ENCODE measurements around the gene HSPA1B.
"Not testable (repeated sequence)": the region's sequence is repeated elsewhere in the genome, so short reads cannot be mapped to it uniquely, and the experiment has no call there.

Gene HSPA1B

GRCh38 chr6:31836047-31836473 is 8.5 kb downstream of the HSPA1B start:
- Histone ChIP-seq H3K4me2 (ENCODE audit: low read length) (peak overlapping the region; percentile 88), H3K27ac (ENCODE audit: low read depth, low read length) (peak overlapping the region; percentile 87), H3F3A (ENCODE audit: control insufficient read depth, insufficient read depth) (peaks cover 81% of the 10 kb centered on the region), H3K9me2 (replicated peaks; ENCODE audit: control insufficient read depth, low read length) (no peaks in the 10 kb centered on the region), H3K79me2 (ENCODE audit: control insufficient read depth, low read length) (peaks cover 74% of the 10 kb centered on the region), H3K9me3 (ENCODE audit: control insufficient read depth, insufficient read depth, low read length) (no peaks in the 10 kb centered on the region), H3K4me3 (ENCODE audit: low read length) (peak overlapping the region; percentile 93), H3K27me3 (ENCODE audit: control insufficient read depth, low read length) (no peaks in the 10 kb centered on the region; the same call in 1 of the 2 replicates), H3K36me3 (ENCODE audit: control insufficient read depth, low read length) (peaks cover 72% of the 10 kb centered on the region), H3K4me1 (ENCODE audit: control insufficient read depth, low read length) (peaks cover 59% of the 10 kb centered on the region), H4K20me1 (ENCODE audit: control insufficient read depth, insufficient read depth, low read depth, low read length) (peaks cover 23% of the 10 kb centered on the region)
- no peak for TF ChIP-seq EZH2phosphoT487 (IDR thresholded peaks at IDR 0.05; ENCODE audit: borderline replicate concordance, low read length)

- Histone ChIP-seq H3K4me3 (ENCODE audit: low read length) (peak overlapping the region; percentile 93), H3K9me2 (replicated peaks; ENCODE audit: control insufficient read depth, low read length) (no peaks in the 10 kb centered on the region), H3K4me2 (ENCODE audit: low read length) (peak overlapping the region; percentile 88), H3K27ac (ENCODE audit: low read depth, low read length) (peak overlapping the region; percentile 87), H3K79me2 (ENCODE audit: control insufficient read depth, low read length) (peaks cover 67% of the 10 kb centered on the region), H3K27me3 (ENCODE audit: control insufficient read depth, low read length) (no peaks in the 10 kb centered on the region; the same call in 1 of the 2 replicates), H3K9me3 (ENCODE audit: control insufficient read depth, insufficient read depth, low read length) (no peaks in the 10 kb centered on the region), H3K36me3 (ENCODE audit: control insufficient read depth, low read length) (peaks cover 69% of the 10 kb centered on the region), H3K4me1 (ENCODE audit: control insufficient read depth, low read length) (peaks cover 52% of the 10 kb centered on the region), H4K20me1 (ENCODE audit: control insufficient read depth, insufficient read depth, low read depth, low read length) (peaks cover 23% of the 10 kb centered on the region), H3F3A (ENCODE audit: control insufficient read depth, insufficient read depth) (peaks cover 81% of the 10 kb centered on the region)
- TF ChIP-seq CTCF (IDR thresholded peaks at IDR 0.05; ENCODE audit: low read depth, low read length, poor library complexity, severe bottlenecking) (no peak), EZH2phosphoT487 (IDR thresholded peaks at IDR 0.05; ENCODE audit: borderline replicate concordance, low read length) (no peak)
Measured at GRCh38 chr6:31836474-31837368, 9.2 kb downstream of the HSPA1B start.

- Histone ChIP-seq H3K9me3 (ENCODE audit: control insufficient read depth, insufficient read depth, low read length) (no peaks in the 10 kb centered on the region), H3K4me2 (ENCODE audit: low read length) (peak overlapping the region; percentile 88), H3K79me2 (ENCODE audit: control insufficient read depth, low read length) (peaks cover 61% of the 10 kb centered on the region), H3K27me3 (ENCODE audit: control insufficient read depth, low read length) (no peaks in the 10 kb centered on the region; the same call in 1 of the 2 replicates), H3K9me2 (replicated peaks; ENCODE audit: control insufficient read depth, low read length) (no peaks in the 10 kb centered on the region), H3F3A (ENCODE audit: control insufficient read depth, insufficient read depth) (peaks cover 83% of the 10 kb centered on the region), H3K4me1 (ENCODE audit: control insufficient read depth, low read length) (peaks cover 44% of the 10 kb centered on the region), H3K36me3 (ENCODE audit: control insufficient read depth, low read length) (peaks cover 72% of the 10 kb centered on the region), H4K20me1 (ENCODE audit: control insufficient read depth, insufficient read depth, low read depth, low read length) (peaks cover 23% of the 10 kb centered on the region), H3K4me3 (ENCODE audit: low read length) (peak overlapping the region; percentile 93), H3K27ac (ENCODE audit: low read depth, low read length) (peak overlapping the region; percentile 87)
- TF ChIP-seq EZH2phosphoT487 (IDR thresholded peaks at IDR 0.05; ENCODE audit: borderline replicate concordance, low read length) (no peak), CTCF (IDR thresholded peaks at IDR 0.05; ENCODE audit: low read depth, low read length, poor library complexity, severe bottlenecking) (no peak)
Measured at GRCh38 chr6:31837369-31838113, 10.0 kb downstream of the HSPA1B start.

- H3K27me3 ChIP-seq (ENCODE audit: control insufficient read depth, low read length); H3K9me3 ChIP-seq (ENCODE audit: control insufficient read depth, insufficient read depth, low read length); H3K9me2 ChIP-seq (replicated peaks; ENCODE audit: control insufficient read depth, low read length): not testable (repeated sequence)
- peaks cover 58% of the 10 kb centered on the region for H3K79me2 ChIP-seq (ENCODE audit: control insufficient read depth, low read length)
- peaks cover 76% of the 10 kb centered on the region for H3K36me3 ChIP-seq (ENCODE audit: control insufficient read depth, low read length)
- H3K4me2 ChIP-seq (ENCODE audit: low read length) = peak overlapping the region; percentile 88
- peaks cover 82% of the 10 kb centered on the region for H3F3A ChIP-seq (ENCODE audit: control insufficient read depth, insufficient read depth)
- H3K4me1 ChIP-seq (ENCODE audit: control insufficient read depth, low read length) = peaks cover 38% of the 10 kb centered on the region
- H4K20me1 ChIP-seq (ENCODE audit: control insufficient read depth, insufficient read depth, low read depth, low read length) = peaks cover 23% of the 10 kb centered on the region
- H3K4me3 ChIP-seq (ENCODE audit: low read length) = peak overlapping the region; percentile 93
- H3K27ac ChIP-seq (ENCODE audit: low read depth, low read length) = peak overlapping the region; percentile 87; the same call in 1 of the 2 replicates
Measured at GRCh38 chr6:31838114-31838553, 10.6 kb downstream of the HSPA1B start.
